SK-N-MC (cell line): ENCODE results near the gene ASB10.
A peak's percentile ranks its signal among the peaks of the same experiment; 100 is the strongest.

ENCODE experiments used
- DNase-seq: peaks from one replicate; pipeline ENCODE4 v3.0.0-alpha.2; 2011; ENCODE audit warnings: low read depth, low spot score
- H3K27ac ChIP-seq: fragments of 200-600 bp; sonication (generic); 2 replicates; pipeline ENCODE4 v1.5.1; 2016; ENCODE audit warnings: mixed run types
- H3K36me3 ChIP-seq: fragments of 200-600 bp; sonication (generic); 2 replicates; pipeline ENCODE4 v1.6.1; 2017; ENCODE audit warnings: antibody characterized with exemption, low read length, mixed read lengths; ENCODE audit not compliant: insufficient read depth
- H3K4me3 ChIP-seq: fragments of 200-600 bp; sonication (generic); 2 replicates; pipeline ENCODE4 v1.5.1; 2016
- H3K9ac ChIP-seq: fragments of 200-600 bp; sonication (generic); 2 replicates; pipeline ENCODE4 v1.8.0; 2017; ENCODE audit warnings: mixed run types, mixed read lengths; ENCODE audit not compliant: insufficient read length
- H3K9me3 ChIP-seq: fragments of 200-600 bp; sonication (generic); 2 replicates; pipeline ENCODE4 v1.6.1; 2017; ENCODE audit warnings: low read depth, mild to moderate bottlenecking, antibody characterized with exemption, low read length, moderate library complexity, mixed read lengths
- EZH2 ChIP-seq: fragments of 200-600 bp; sonication (generic); IDR thresholded peaks from one replicate; pipeline ENCODE4 v1.6.1; 2017; ENCODE audit warnings: antibody characterized with exemption
- FOXP2 ChIP-seq: optimal IDR thresholded peaks from 2 replicates; pipeline ENCODE3; 2011; ENCODE audit warnings: mild to moderate bottlenecking, moderate library complexity; ENCODE audit not compliant: insufficient read depth; ENCODE audit errors: extremely low read length, control extremely low read depth
- POLR2AphosphoS5 ChIP-seq: IDR thresholded peaks from 2 replicates; pipeline ENCODE4 v1.6.1; 2012; ENCODE audit warnings: mild to moderate bottlenecking, low read depth, low read length, borderline replicate concordance

ASB10 gene, protein sequence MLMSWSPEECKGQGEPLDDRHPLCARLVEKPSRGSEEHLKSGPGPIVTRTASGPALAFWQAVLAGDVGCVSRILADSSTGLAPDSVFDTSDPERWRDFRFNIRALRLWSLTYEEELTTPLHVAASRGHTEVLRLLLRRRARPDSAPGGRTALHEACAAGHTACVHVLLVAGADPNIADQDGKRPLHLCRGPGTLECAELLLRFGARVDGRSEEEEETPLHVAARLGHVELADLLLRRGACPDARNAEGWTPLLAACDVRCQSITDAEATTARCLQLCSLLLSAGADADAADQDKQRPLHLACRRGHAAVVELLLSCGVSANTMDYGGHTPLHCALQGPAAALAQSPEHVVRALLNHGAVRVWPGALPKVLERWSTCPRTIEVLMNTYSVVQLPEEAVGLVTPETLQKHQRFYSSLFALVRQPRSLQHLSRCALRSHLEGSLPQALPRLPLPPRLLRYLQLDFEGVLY

GRCh38 chr7:151186640-151187408 lies at the start of gene ASB10:
ASB10 (minus strand) TSS chr7:151187250; CDS start chr7:151187130, 120 bp downstream.
- TF ChIP-seq FOXP2 (no peak), EZH2 (no peak)
- Histone ChIP-seq H3K27ac (no peak within 1 kb of the TSS), H3K9ac (no peak within 1 kb of the TSS), H3K36me3 (no peaks in the 10 kb centered on the region), H3K4me3 (no peak within 1 kb of the TSS), H3K9me3 (no peaks in the 10 kb centered on the region)
- no peak for DNase-seq

GRCh38 chr7:151236406-151236805 lies 49.4 kb upstream of the ASB10 start:
- Histone ChIP-seq H3K9ac (no peak overlapping the region), H3K27ac (no peak overlapping the region), H3K4me3 (no peak overlapping the region), H3K36me3 (no peaks in the 10 kb centered on the region; the same call in 1 of the 2 replicates), H3K9me3 (no peaks in the 10 kb centered on the region)
- TF ChIP-seq FOXP2, result no peak
- no peak for TF ChIP-seq EZH2
- TF ChIP-seq POLR2AphosphoS5, result no peak
- DNase-seq, result no peak

GRCh38 chr7:151235091-151235787 lies 48.2 kb upstream of the ASB10 start:
- DNase-seq, result no peak
- H3K36me3 ChIP-seq, result no peaks in the 10 kb centered on the region; the same call in 1 of the 2 replicates
- H3K9ac ChIP-seq, result no peak overlapping the region
- no peaks in the 10 kb centered on the region for H3K9me3 ChIP-seq
- no peak overlapping the region for H3K27ac ChIP-seq
- H3K4me3 ChIP-seq, result no peak overlapping the region
- TF ChIP-seq POLR2AphosphoS5, result no peak
- no peak for TF ChIP-seq FOXP2
- no peak for TF ChIP-seq EZH2

- Histone ChIP-seq H3K9me3 (no peaks in the 10 kb centered on the region), H3K27ac (no peak overlapping the region), H3K9ac (no peak overlapping the region), H3K36me3 (no peaks in the 10 kb centered on the region; the same call in 1 of the 2 replicates), H3K4me3 (no peak overlapping the region; the same call in 1 of the 2 replicates)
- TF ChIP-seq EZH2 (no peak), POLR2AphosphoS5 (no peak), FOXP2 (no peak)
- DNase-seq, result no peak
These were observed 46.8 kb upstream of the ASB10 start for GRCh38 chr7:151233804-151234203.

DNA sequence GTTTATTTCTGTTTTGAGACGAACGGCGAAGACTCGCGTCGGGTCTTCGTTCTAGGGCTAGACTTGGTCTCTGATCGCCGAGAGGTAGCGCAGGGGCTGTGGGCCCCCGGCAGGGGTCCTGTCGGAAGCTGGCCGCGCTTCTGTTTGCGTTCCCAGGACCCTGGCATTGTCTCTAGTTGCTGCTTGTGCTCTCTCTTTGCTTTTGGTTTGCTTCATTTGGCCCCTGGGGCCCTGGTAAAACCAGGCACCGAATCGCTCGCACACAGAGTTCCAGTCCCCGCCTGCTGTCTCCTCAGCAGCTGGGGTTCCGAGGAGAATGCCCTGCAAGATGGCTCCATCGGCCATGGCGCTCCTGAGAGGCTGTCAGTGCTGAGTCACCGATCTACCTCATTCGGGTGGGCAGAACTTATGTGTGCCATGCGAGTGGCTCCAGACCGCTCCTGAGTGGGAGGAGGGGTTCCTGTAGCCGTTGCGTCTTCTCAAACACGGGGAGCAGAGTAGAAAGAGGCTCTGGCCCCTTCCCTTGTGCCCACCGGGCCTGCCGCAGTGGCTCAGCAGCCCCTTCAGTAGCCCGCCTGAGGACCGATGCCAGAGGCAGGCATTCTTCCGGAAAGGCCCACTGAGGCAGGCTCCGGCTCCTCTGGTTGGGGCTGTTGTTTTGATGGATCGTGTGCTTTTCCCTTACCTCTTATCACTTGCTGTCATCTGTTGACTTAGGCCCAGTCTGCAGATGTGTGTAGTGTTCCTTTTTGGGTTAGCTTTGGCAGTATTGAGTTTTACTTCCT lies 46.1 kb upstream of the ASB10 start:
- Histone ChIP-seq H3K36me3 (no peaks in the 10 kb centered on the region; the same call in 1 of the 2 replicates), H3K4me3 (peak overlapping the region; percentile 83), H3K9ac (peak overlapping the region; percentile 66), H3K9me3 (no peaks in the 10 kb centered on the region), H3K27ac (no peak overlapping the region)
- no peak for TF ChIP-seq EZH2
- no peak for TF ChIP-seq FOXP2
- TF ChIP-seq POLR2AphosphoS5, result no peak
- DNase-seq, result no peak

GRCh38 chr7:151232091-151232916 lies 45.3 kb upstream of the ASB10 start, which contains the start of gene CHPF2:
CHPF2 (plus strand) TSS chr7:151232483; CDS start chr7:151234012, 1,529 bp downstream.
- Histone ChIP-seq H3K4me3 (peak within 1 kb of the TSS; percentile 83), H3K27ac (no peak within 1 kb of the TSS), H3K36me3 (no peaks in the 10 kb centered on the region; the same call in 1 of the 2 replicates), H3K9ac (peak within 1 kb of the TSS; percentile 66), H3K9me3 (no peaks in the 10 kb centered on the region)
- no peak for DNase-seq
- peak; percentile 81 for TF ChIP-seq POLR2AphosphoS5
- TF ChIP-seq EZH2, result no peak

- TF ChIP-seq POLR2AphosphoS5 (no peak), FOXP2 (no peak), EZH2 (no peak)
- H3K4me3 ChIP-seq, result no peak overlapping the region
- DNase-seq, result no peak
These were observed 44.0 kb upstream of the ASB10 start for GRCh38 chr7:151231080-151231479.

More at GRCh38 chr7:151231080-151231479, 44.0 kb upstream of the ASB10 start:
- Histone ChIP-seq H3K36me3 (no peaks in the 10 kb centered on the region), H3K9me3 (no peaks in the 10 kb centered on the region), H3K27ac (no peak overlapping the region), H3K9ac (no peak overlapping the region)
